Thoracic aorta (tissue), 2 donors: ENCODE measurements around the gene FARS2. TPM values are rescaled to one million over a fixed set of nuclear protein-coding genes. Genes with fewer than 3 reads are reported as not detected.

Experiments
- ATAC-seq: fragments of 150-250 bp; one replicate; pipeline ENCODE4 v1.8.0; 2017; ENCODE audit warnings: low read depth; ENCODE audit not compliant: insufficient number of reproducible peaks, low FRiP score
- DNase-seq: peaks from one replicate; pipeline ENCODE4 v3.0.0-alpha.2; 2020; ENCODE audit warnings: low spot score
- H3K27ac ChIP-seq, 2 donors: fragments of 200-600 bp; sonication (generic); 1 replicate in 1 of 2; 2 replicates in 1 of 2; pipeline ENCODE4 v1.5.1; 2016; ENCODE audit warnings: mild to moderate bottlenecking in 2 of 2, moderate library complexity in 2 of 2
- H3K27me3 ChIP-seq: fragments of 200-600 bp; sonication (generic); replicated peaks from 2 replicates; pipeline ENCODE4 v1.6.0; 2016; ENCODE audit warnings: mild to moderate bottlenecking; ENCODE audit not compliant: insufficient read depth
- H3K36me3 ChIP-seq: fragments of 200-600 bp; sonication (generic); one replicate; pipeline ENCODE4 v1.5.1; 2016
- H3K4me1 ChIP-seq, 2 donors: fragments of 200-600 bp; sonication (generic); 1 replicate in 1 of 2; 2 replicates in 1 of 2; pipeline versions ENCODE4 v1.5.1 to v1.6.0; 2016; ENCODE audit warnings: low read depth in 2 of 2, mild to moderate bottlenecking in 1 of 2; ENCODE audit not compliant: control insufficient read depth in 1 of 2
- H3K4me3 ChIP-seq: fragments of 200-600 bp; sonication (generic); 2 replicates; pipeline ENCODE4 v1.5.1; 2016; ENCODE audit warnings: mild to moderate bottlenecking
- H3K9me3 ChIP-seq: fragments of 200-600 bp; sonication (generic); 2 replicates; pipeline ENCODE4 v1.5.1; 2016
- total RNA-seq, 2 donors: library from RNA; depleted of rRNA; stranded (reverse); fragments of >200 nt; gene quantifications; one replicate each; pipeline versions ENCODE4 v1.1.0 to v1.2.3, GENCODE V29; 2016
- TF ChIP-seq, protein P1 (sequence below): fragments of 200-600 bp; sonication (generic); IDR thresholded peaks from one replicate; pipeline ENCODE4 v1.5.1; 2019; ENCODE audit warnings: antibody characterized with exemption

Gene FARS2
- total RNA-seq, 2 donors from 2014 or later, result 10.4 to 11.6 TPM

- ATAC-seq (no peak), DNase-seq (no peak)
- Histone ChIP-seq H3K27ac (no peak overlapping the region), H3K27me3 (no peaks in the 10 kb centered on the region), H3K36me3 (no peaks in the 10 kb centered on the region), H3K9me3 (no peaks in the 10 kb centered on the region), H3K4me3 (no peak overlapping the region), H3K4me1 (no peaks in the 10 kb centered on the region)
- TF ChIP-seq, protein P1, sequence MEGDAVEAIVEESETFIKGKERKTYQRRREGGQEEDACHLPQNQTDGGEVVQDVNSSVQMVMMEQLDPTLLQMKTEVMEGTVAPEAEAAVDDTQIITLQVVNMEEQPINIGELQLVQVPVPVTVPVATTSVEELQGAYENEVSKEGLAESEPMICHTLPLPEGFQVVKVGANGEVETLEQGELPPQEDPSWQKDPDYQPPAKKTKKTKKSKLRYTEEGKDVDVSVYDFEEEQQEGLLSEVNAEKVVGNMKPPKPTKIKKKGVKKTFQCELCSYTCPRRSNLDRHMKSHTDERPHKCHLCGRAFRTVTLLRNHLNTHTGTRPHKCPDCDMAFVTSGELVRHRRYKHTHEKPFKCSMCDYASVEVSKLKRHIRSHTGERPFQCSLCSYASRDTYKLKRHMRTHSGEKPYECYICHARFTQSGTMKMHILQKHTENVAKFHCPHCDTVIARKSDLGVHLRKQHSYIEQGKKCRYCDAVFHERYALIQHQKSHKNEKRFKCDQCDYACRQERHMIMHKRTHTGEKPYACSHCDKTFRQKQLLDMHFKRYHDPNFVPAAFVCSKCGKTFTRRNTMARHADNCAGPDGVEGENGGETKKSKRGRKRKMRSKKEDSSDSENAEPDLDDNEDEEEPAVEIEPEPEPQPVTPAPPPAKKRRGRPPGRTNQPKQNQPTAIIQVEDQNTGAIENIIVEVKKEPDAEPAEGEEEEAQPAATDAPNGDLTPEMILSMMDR, result no peak
These were observed 379.3 kb downstream of the FARS2 start for GRCh38 chr6:5640614-5641013.

- no peak for DNase-seq
- Histone ChIP-seq H3K4me1 (no peaks in the 10 kb centered on the region), H3K27ac (no peak overlapping the region), H3K4me3 (no peak overlapping the region), H3K27me3 (no peaks in the 10 kb centered on the region), H3K9me3 (no peaks in the 10 kb centered on the region), H3K36me3 (no peaks in the 10 kb centered on the region)
- ATAC-seq, result no peak
- TF ChIP-seq, protein P1, result no peak
These were observed 383.3 kb downstream of the FARS2 start for GRCh38 chr6:5644523-5645185.

- Histone ChIP-seq H3K27me3 (no peaks in the 10 kb centered on the region), H3K4me1 (no peaks in the 10 kb centered on the region), H3K36me3 (no peaks in the 10 kb centered on the region), H3K9me3 (no peaks in the 10 kb centered on the region), H3K4me3 (no peak overlapping the region), H3K27ac (no peak overlapping the region)
- TF ChIP-seq, protein P1, result no peak
- no peak for ATAC-seq
- no peak for DNase-seq
These were observed 384.3 kb downstream of the FARS2 start for GRCh38 chr6:5645328-5646290.

DNA sequence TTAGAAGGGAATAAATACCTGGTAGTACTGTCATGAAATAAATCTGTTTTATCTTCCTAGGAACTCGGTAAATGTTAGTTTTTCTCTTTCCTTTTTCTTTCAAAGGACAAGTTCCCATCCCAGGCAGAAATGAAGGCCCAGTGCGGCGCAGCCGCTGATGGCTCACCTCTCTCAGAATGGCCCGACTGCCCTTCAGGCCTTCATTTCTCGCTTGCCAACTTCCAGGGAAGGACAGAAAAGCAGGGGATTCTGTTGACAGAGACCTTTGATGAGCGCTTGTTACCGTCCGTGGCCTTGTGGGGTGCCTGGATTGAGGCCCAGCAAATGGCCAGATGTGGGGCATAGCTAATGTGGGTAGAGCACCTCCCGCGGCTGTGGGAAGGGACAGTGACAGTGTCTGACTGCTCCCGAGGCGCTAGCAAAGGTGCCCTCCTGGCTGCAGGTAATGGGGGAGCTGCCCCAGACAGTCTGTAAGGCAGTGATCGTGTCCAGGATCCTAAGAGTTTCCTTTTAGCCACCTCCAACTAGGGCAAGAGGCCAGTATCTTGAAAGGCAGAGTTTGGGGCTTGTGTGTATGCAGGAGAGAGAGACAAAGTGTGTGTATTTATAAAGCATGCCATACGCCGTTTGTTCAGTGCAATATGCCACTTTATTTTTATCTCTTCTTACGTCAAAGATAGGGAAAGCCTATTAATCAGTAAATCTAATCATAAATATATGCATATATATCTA lies 391.3 kb downstream of the FARS2 start:
- TF ChIP-seq, protein P1, result no peak
- no peaks in the 10 kb centered on the region for H3K36me3 ChIP-seq
- no peak overlapping the region for H3K4me3 ChIP-seq
- no peaks in the 10 kb centered on the region for H3K4me1 ChIP-seq
- no peaks in the 10 kb centered on the region for H3K27me3 ChIP-seq
- no peak for DNase-seq
- ATAC-seq, result no peak
- no peaks in the 10 kb centered on the region for H3K9me3 ChIP-seq
- H3K27ac ChIP-seq, result no peak overlapping the region

DNA sequence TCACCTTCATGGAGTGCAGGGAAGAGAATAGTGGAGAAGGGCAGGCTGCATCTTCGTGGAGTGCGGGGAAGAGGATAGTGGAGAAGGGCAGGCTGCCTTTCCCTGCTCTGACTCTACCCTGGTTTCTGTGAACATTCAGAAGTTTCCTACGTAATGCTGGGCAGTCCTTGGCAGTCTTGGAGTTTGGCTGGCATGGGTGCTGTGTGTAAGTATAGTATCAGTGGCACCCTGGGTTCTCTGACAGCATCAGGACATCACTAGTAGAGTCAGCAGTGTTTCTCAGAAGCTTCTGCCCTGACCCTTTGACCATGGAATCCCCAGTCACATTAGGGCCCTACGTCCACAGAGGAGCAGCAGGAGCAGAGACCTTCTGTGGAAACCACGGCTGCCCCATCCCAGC lies 392.5 kb downstream of the FARS2 start:
- H3K4me1 ChIP-seq, result no peaks in the 10 kb centered on the region
- no peak for ATAC-seq
- TF ChIP-seq, protein P1, result no peak

More for the DNA sequence above, 392.5 kb downstream of the FARS2 start:
- no peaks in the 10 kb centered on the region for H3K27me3 ChIP-seq
- H3K36me3 ChIP-seq, result no peaks in the 10 kb centered on the region
- no peak overlapping the region for H3K27ac ChIP-seq
- no peak for DNase-seq
- no peaks in the 10 kb centered on the region for H3K9me3 ChIP-seq
- no peak overlapping the region for H3K4me3 ChIP-seq
